GM12891 (cell line): ENCODE measurements around the gene IL13RA1.

ENCODE experiments used
- POLR2A ChIP-seq: IDR thresholded peaks from 2 replicates; pipeline ENCODE4 v1.6.1; 2011; ENCODE audit warnings: low read depth, low read length, control low read depth
- POLR2AphosphoS5 ChIP-seq: IDR thresholded peaks from 2 replicates; pipeline ENCODE4 v1.6.1; 2011; ENCODE audit warnings: low read depth, low read length, control low read depth

- no peak for TF ChIP-seq POLR2A
- TF ChIP-seq POLR2AphosphoS5 = no peak
These were observed 12.9 kb upstream of the IL13RA1 start for GRCh38 chrX:118714521-118714920.
